ENCODE results near the gene RUNX1. TPM values are rescaled to one million over a fixed set of nuclear protein-coding genes. Genes with fewer than 3 reads are reported as not detected.

The RUNX1 gene
- total and polyA plus RNA-seq, 2 of the 13 experiments (the other 11 are each of a cell fraction or from before 2014, with no cell fraction given) = 5.4 to 6.4 TPM

GRCh38 chr21:34886240-34887104 lies 162.6 kb downstream of the RUNX1 start (continued):
- TF ChIP-seq HMGXB4 (CRISPR knock-in tag; IDR thresholded peaks at IDR 0.05; ENCODE audit: borderline replicate concordance in 1 of 2, low read depth in 1 of 2) (peak in 1 of 2 experiments; percentile 30; a peak in 1 of 4 replicates), NBN (conservative IDR thresholded peaks at IDR 0.05) (no peak), ZNF563 (CRISPR knock-in tag; IDR thresholded peaks at IDR 0.05) (peak; percentile 73), CREBL2 (CRISPR knock-in tag; IDR thresholded peaks at IDR 0.05; ENCODE audit: borderline replicate concordance) (no peak), ZNF605 (CRISPR knock-in tag; IDR thresholded peaks at IDR 0.05) (no peak), GATAD1 (CRISPR knock-in tag; IDR thresholded peaks at IDR 0.05) (no peak), ZFP62 (CRISPR knock-in tag; IDR thresholded peaks at IDR 0.05) (no peak), ZBED4 (CRISPR knock-in tag; IDR thresholded peaks at IDR 0.05; ENCODE audit: borderline replicate concordance) (no peak), KDM3A (CRISPR knock-in tag; IDR thresholded peaks at IDR 0.05; ENCODE audit: low read depth) (0 out of 2 replicates have a peak, but pooled peaks have one; percentile 43), ELF3 (CRISPR knock-in tag; IDR thresholded peaks at IDR 0.05) (no peak), PPARG (CRISPR knock-in tag; conservative IDR thresholded peaks at IDR 0.05) (no peak), ZNF720 (CRISPR knock-in tag; IDR thresholded peaks at IDR 0.05) (no peak), ZNF678 (CRISPR knock-in tag; IDR thresholded peaks at IDR 0.05) (no peak), MBD4 (IDR thresholded peaks at IDR 0.05; ENCODE audit: borderline replicate concordance, low read length) (no peak), ZNF687 (CRISPR knock-in tag; IDR thresholded peaks at IDR 0.05) (peak; percentile 64), POGK (CRISPR knock-in tag; conservative IDR thresholded peaks at IDR 0.05) (no peak), BORCS8-MEF2B (CRISPR knock-in tag; IDR thresholded peaks at IDR 0.05) (no peak)

Measured in HepG2 (cell line).